Endothelial cell of umbilical vein (primary cell): ENCODE results near the gene CFAP100. TPM values are rescaled to one million over a fixed set of nuclear protein-coding genes. Genes with fewer than 3 reads are reported as not detected.

Source experiments
- BruUV-seq: library from RNA; stranded (reverse); fragments of 400-500 nt; replicated peaks from 2 replicates; lab custom pipeline; 2021; lab: Mats Ljungman, UMichigan
- CTCF ChIA-PET: fragments of 300-600, 350-600 bp; sonication (Branson Sonifier 250); formaldehyde crosslinking; loops from one replicate; lab custom pipeline; 2021; ENCODE audit warnings: antibody characterized with exemption, inconsistent platforms; lab: Charles Lee
- POLR2A ChIA-PET: fragments of 300-600, 350-600 bp; sonication (Branson Sonifier 250); formaldehyde crosslinking; loops from one replicate; lab custom pipeline; 2021; ENCODE audit warnings: antibody characterized with exemption, inconsistent platforms; lab: Charles Lee
- DNase-seq: peaks from one replicate; pipeline ENCODE4 v3.0.0-alpha.2; 2011; ENCODE audit warnings: low read depth, low spot score
- FAIRE-seq: peaks from 2 replicates; lab custom pipeline; 2011; peaks lifted over from hg19 to GRCh38; lab: Jason Lieb, UNC
- H2AFZ ChIP-seq: 2 replicates; pipeline ENCODE4 v1.6.0; 2012; ENCODE audit warnings: low read depth, low read length, control low read depth, inconsistent platforms
- H3K27ac ChIP-seq: 2 replicates; pipeline ENCODE4 v1.5.1; 2011; ENCODE audit warnings: low read depth, mild to moderate bottlenecking, control low read depth, low read length, moderate library complexity; ENCODE audit not compliant: insufficient read depth
- H3K27me3 ChIP-seq, 2 experiments: 2 replicates each; pipeline versions ENCODE4 v1.6.0 to v1.6.1; 2011; ENCODE audit warnings: low read length in 2 of 2, mixed read lengths in 1 of 2; ENCODE audit not compliant: control insufficient read depth in 2 of 2, insufficient read depth in 2 of 2
- H3K36me3 ChIP-seq, 2 experiments: 2 replicates in 1 of 2; 3 replicates in 1 of 2; pipeline ENCODE4 v1.5.1; 2011; ENCODE audit warnings: low read length in 2 of 2, mild to moderate bottlenecking in 1 of 2, moderate library complexity in 1 of 2; ENCODE audit not compliant: control insufficient read depth in 2 of 2, insufficient read depth in 2 of 2; ENCODE audit errors: extremely low read depth in 1 of 2
- H3K4me1 ChIP-seq: 3 replicates; pipeline ENCODE4 v1.5.1; 2011; ENCODE audit warnings: mild to moderate bottlenecking, low read length; ENCODE audit not compliant: control insufficient read depth, insufficient read depth; ENCODE audit errors: extremely low read depth
- H3K4me2 ChIP-seq: 2 replicates; pipeline ENCODE4 v1.6.1; 2011; ENCODE audit warnings: low read length, control low read depth, mixed read lengths; ENCODE audit not compliant: insufficient read depth
- H3K4me3 ChIP-seq, 3 experiments: fragments of 200-600 bp in 1 of 3; sonication (generic), shearing (Covaris generic) in 1 of 3; replicated peaks in 1 of 3; 2 replicates each; pipeline ENCODE4 v1.5.1; 2011 to 2016; ENCODE audit warnings: control low read depth in 3 of 3, low read length in 3 of 3, mild to moderate bottlenecking in 2 of 3, inconsistent platforms in 1 of 3, low read depth in 1 of 3, moderate library complexity in 1 of 3; ENCODE audit not compliant: insufficient read depth in 1 of 3
- H3K79me2 ChIP-seq: 2 replicates; pipeline ENCODE4 v1.6.0; 2012; ENCODE audit warnings: low read length, inconsistent platforms; ENCODE audit not compliant: control insufficient read depth, insufficient read depth
- H3K9ac ChIP-seq: replicated peaks from 2 replicates; pipeline ENCODE3; 2011; ENCODE audit warnings: low read length, control low read depth; ENCODE audit not compliant: insufficient read depth; ENCODE audit errors: extremely low read depth
- H3K9me1 ChIP-seq: replicated peaks from 3 replicates; pipeline ENCODE4 v1.6.0; 2011; ENCODE audit warnings: mild to moderate bottlenecking, low read length; ENCODE audit not compliant: control insufficient read depth, insufficient read depth; ENCODE audit errors: extremely low read depth
- H3K9me3 ChIP-seq: replicated peaks from 2 replicates; pipeline ENCODE4 v1.5.1; 2012; ENCODE audit warnings: low read length, inconsistent platforms; ENCODE audit not compliant: control insufficient read depth, insufficient read depth
- H4K20me1 ChIP-seq: replicated peaks from 2 replicates; pipeline ENCODE3; 2011; ENCODE audit warnings: mild to moderate bottlenecking, low read length; ENCODE audit not compliant: control insufficient read depth, insufficient read depth; ENCODE audit errors: extremely low read depth
- EZH2 ChIP-seq: IDR thresholded peaks from 2 replicates; pipeline ENCODE4 v1.6.1; 2012; ENCODE audit warnings: borderline replicate concordance, low read depth, mild to moderate bottlenecking, moderate library complexity, low read length, inconsistent platforms; ENCODE audit not compliant: severe bottlenecking
- FOS ChIP-seq: IDR thresholded peaks from 2 replicates; pipeline ENCODE4 v1.6.1; 2011; ENCODE audit warnings: mild to moderate bottlenecking, low read length, moderate library complexity, borderline replicate concordance; ENCODE audit not compliant: insufficient read depth
- GATA2 ChIP-seq: IDR thresholded peaks from 2 replicates; pipeline ENCODE4 v1.7.0; 2011; ENCODE audit warnings: low read depth, mild to moderate bottlenecking, moderate library complexity, mixed read lengths, low read length; ENCODE audit not compliant: insufficient read length, insufficient read depth
- JUN ChIP-seq: IDR thresholded peaks from 2 replicates; pipeline ENCODE4 v1.6.1; 2011; ENCODE audit warnings: borderline replicate concordance, low read depth; ENCODE audit not compliant: insufficient read length, insufficient read depth
- MYC ChIP-seq: IDR thresholded peaks from one replicate; pipeline ENCODE4 v1.6.1; 2011; ENCODE audit warnings: mild to moderate bottlenecking, low read depth, low read length
- POLR2A ChIP-seq: IDR thresholded peaks from 2 replicates; pipeline ENCODE4 v1.6.1; 2012; ENCODE audit warnings: low read depth, mild to moderate bottlenecking, control low read depth, low read length
- POLR2AphosphoS5 ChIP-seq: IDR thresholded peaks from 2 replicates; pipeline ENCODE4 v1.6.1; 2012; ENCODE audit warnings: low read depth, mild to moderate bottlenecking, control low read depth, low read length, moderate library complexity; ENCODE audit not compliant: insufficient read depth
- dilution Hi-C: fragments of 300-500 bp; cut with MboI; formaldehyde crosslinking; loops from one replicate; pipeline ENCODE4 v1.15.0; 2019; ENCODE audit warnings: low sequenced_read_pairs; ENCODE audit not compliant: extremely low pct_ligation_motif_present
- intact Hi-C: fragments of 100-400 bp; cut with micrococcal nuclease; formaldehyde crosslinking; loops from one replicate; pipeline ENCODE4 v1.10.0; 2022
- polyA plus RNA-seq, 4 experiments: library from polyadenylated mRNA; depleted of rRNA in 3 of 4; stranded (reverse) in 3 of 4; unstranded in 1 of 4; fragments of >200 nt; gene quantifications; 2 replicates each; pipeline versions ENCODE4 v1.2.1 to v1.2.3, GENCODE V29; 2011 to 2012; ENCODE audit warnings: missing spikeins in 1 of 4
- total RNA-seq: library from RNA; stranded (reverse); gene quantifications from 2 replicates; pipeline ENCODE4 v1.2.3, GENCODE V29; 2021
- TF ChIP-seq, protein P1 (sequence below), 2 donors: IDR thresholded peaks; 1 replicate in 1 of 2; 2 replicates in 1 of 2; pipeline ENCODE4 v1.5.1; 2011; ENCODE audit warnings: low read length in 2 of 2, mild to moderate bottlenecking in 2 of 2, moderate library complexity in 2 of 2, control low read depth in 1 of 2, inconsistent platforms in 1 of 2, low read depth in 1 of 2; ENCODE audit not compliant: insufficient read depth in 1 of 2; ENCODE audit errors: extremely low read depth in 1 of 2
- TF ChIP-seq, protein P2 (sequence below): IDR thresholded peaks from 2 replicates; pipeline ENCODE4 v1.6.1; 2011; ENCODE audit not compliant: insufficient read depth, insufficient read length

The CFAP100 gene
- total and polyA plus RNA-seq, 2 donors (not counting 3 experiments of a cell fraction or from before 2014, with no cell fraction given), result not detected

DNA sequence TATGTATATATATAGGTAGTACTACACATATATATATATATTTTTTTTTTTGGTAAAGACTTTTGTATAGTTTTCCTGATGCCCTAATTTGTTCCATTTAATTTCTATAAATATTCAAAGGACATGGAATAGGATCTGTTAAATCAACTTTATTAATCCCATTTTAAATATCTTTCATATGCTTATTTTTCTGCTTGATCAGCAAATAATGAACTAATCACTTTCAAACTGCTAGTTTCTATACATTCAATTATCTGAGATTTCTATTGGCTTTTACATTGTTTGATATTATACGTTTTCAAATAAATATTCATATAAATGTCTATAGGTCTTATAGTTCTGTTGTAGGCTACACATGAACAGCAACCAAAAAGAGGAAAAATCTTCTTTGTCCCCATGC, 59.3 kb downstream of the CFAP100 start:
- Histone ChIP-seq H2AFZ (no peak overlapping the region), H3K27me3 (no peaks in the 10 kb centered on the region), H3K27ac (no peak overlapping the region), H3K4me3 (no peak overlapping the region), H4K20me1 (no peaks in the 10 kb centered on the region), H3K4me2 (no peak overlapping the region), H3K36me3 (peaks cover 5 to 20% of the 10 kb centered on the region in 2 experiments), H3K4me1 (no peaks in the 10 kb centered on the region), H3K9me3 (no peaks in the 10 kb centered on the region), H3K9me1 (no peaks in the 10 kb centered on the region), H3K9ac (no peak overlapping the region), H3K79me2 (peaks cover 4% of the 10 kb centered on the region)
- CTCF ChIA-PET, result interaction anchor here (1.0 kb wide), 2 partner anchors 22 to 194 kb away, joined by 3 read pairs; partner anchors contain the start of gene ZXDC
- TF ChIP-seq FOS, result no peak
- TF ChIP-seq MYC, result no peak
- TF ChIP-seq, protein P1, sequence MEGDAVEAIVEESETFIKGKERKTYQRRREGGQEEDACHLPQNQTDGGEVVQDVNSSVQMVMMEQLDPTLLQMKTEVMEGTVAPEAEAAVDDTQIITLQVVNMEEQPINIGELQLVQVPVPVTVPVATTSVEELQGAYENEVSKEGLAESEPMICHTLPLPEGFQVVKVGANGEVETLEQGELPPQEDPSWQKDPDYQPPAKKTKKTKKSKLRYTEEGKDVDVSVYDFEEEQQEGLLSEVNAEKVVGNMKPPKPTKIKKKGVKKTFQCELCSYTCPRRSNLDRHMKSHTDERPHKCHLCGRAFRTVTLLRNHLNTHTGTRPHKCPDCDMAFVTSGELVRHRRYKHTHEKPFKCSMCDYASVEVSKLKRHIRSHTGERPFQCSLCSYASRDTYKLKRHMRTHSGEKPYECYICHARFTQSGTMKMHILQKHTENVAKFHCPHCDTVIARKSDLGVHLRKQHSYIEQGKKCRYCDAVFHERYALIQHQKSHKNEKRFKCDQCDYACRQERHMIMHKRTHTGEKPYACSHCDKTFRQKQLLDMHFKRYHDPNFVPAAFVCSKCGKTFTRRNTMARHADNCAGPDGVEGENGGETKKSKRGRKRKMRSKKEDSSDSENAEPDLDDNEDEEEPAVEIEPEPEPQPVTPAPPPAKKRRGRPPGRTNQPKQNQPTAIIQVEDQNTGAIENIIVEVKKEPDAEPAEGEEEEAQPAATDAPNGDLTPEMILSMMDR (IDR thresholded peaks at IDR 0.05; ENCODE audit: extremely low read depth in 1 of 2, insufficient read depth in 1 of 2, low read depth in 1 of 2, low read length in 2 of 2), result no peak
- TF ChIP-seq POLR2AphosphoS5, result no peak
- TF ChIP-seq GATA2, result no peak
- TF ChIP-seq EZH2, result no peak
- no peak for TF ChIP-seq JUN
- TF ChIP-seq, protein P2, sequence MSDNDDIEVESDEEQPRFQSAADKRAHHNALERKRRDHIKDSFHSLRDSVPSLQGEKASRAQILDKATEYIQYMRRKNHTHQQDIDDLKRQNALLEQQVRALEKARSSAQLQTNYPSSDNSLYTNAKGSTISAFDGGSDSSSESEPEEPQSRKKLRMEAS, result no peak
- TF ChIP-seq POLR2A, result no peak
- dilution Hi-C loops, result no loop called here
- intact Hi-C loops, result no loop called here
- POLR2A ChIA-PET, result no interaction called here
- FAIRE-seq (no peak), DNase-seq (no peak)
- BruUV-seq, result no TSS peak
